ENCODE measurements around the gene PDE4D. TPM values are rescaled to one million over a fixed set of nuclear protein-coding genes. Genes with fewer than 3 reads are reported as not detected.
A peak's percentile ranks its signal among the peaks of the same experiment; 100 is the strongest.

Gene PDE4D
- total RNA-seq, 1 experiment from 2014 or later = 3.6 TPM

GRCh38 chr5:59035681-59036080 is 857.8 kb downstream of the PDE4D start:
- TSS peak; percentile 46 for BruUV-seq (replicated peaks)
- H3K9me3 ChIP-seq (ENCODE audit: low read length) = no peaks in the 10 kb centered on the region
- CTCF ChIA-PET = no interaction called here
- no peak overlapping the region for H2AFZ ChIP-seq (ENCODE audit: low read length)
- peak overlapping the region; percentile 36 for H3K9ac ChIP-seq (ENCODE audit: low read length)
- TF ChIP-seq CTCF (conservative IDR thresholded peaks at IDR 0.05; ENCODE audit: low read depth, low read length) (no peak), EZH2 (IDR thresholded peaks at IDR 0.05; ENCODE audit: low read length, unreplicated experiment) (no peak), EZH2phosphoT487 (IDR thresholded peaks at IDR 0.05; ENCODE audit: borderline replicate concordance, low read length) (no peak)
- DNase-seq (no peak), ATAC-seq (no peak)
- no peaks in the 10 kb centered on the region for H4K20me1 ChIP-seq (ENCODE audit: low read length)
- no peaks in the 10 kb centered on the region for H3K36me3 ChIP-seq (ENCODE audit: low read depth, low read length)
- H3K4me3 ChIP-seq (ENCODE audit: low read length) = 0 out of 2 replicates have a peak overlapping the region, but pooled peaks have one; percentile 34
- intact Hi-C loops (cut with micrococcal nuclease) = loop anchor here (1.0 to 10.0 kb wide), 6 partner anchors 30 to 757 kb away; no protein-coding TSS in a partner anchor
- no peaks in the 10 kb centered on the region for H3F3A ChIP-seq (ENCODE audit: low read length, unreplicated experiment)
- H3K9me2 ChIP-seq (replicated peaks; ENCODE audit: low read length) = no peaks in the 10 kb centered on the region
- H3K27me3 ChIP-seq (ENCODE audit: low read length) = no peaks in the 10 kb centered on the region
- H3K27ac ChIP-seq (ENCODE audit: low read length) = peak overlapping the region; percentile 72
- H3K4me1 ChIP-seq (ENCODE audit: insufficient read depth, low read length) = peaks cover 32% of the 10 kb centered on the region
- peak overlapping the region; percentile 62 for H3K4me2 ChIP-seq (ENCODE audit: low read length)
- H3K79me2 ChIP-seq (ENCODE audit: low read length) = no peaks in the 10 kb centered on the region
- POLR2A ChIA-PET (ENCODE audit: unreplicated experiment) = no interaction called here

- Histone ChIP-seq H3K27me3 (ENCODE audit: low read length) (no peaks in the 10 kb centered on the region), H3K27ac (ENCODE audit: low read length) (no peak overlapping the region), H3K4me3 (ENCODE audit: low read length) (no peak overlapping the region), H3K9me3 (ENCODE audit: low read length) (no peaks in the 10 kb centered on the region), H3K79me2 (ENCODE audit: low read length) (no peaks in the 10 kb centered on the region), H3F3A (ENCODE audit: low read length, unreplicated experiment) (no peaks in the 10 kb centered on the region), H3K9me2 (replicated peaks; ENCODE audit: low read length) (no peaks in the 10 kb centered on the region), H2AFZ (ENCODE audit: low read length) (no peak overlapping the region), H3K4me1 (ENCODE audit: insufficient read depth, low read length) (peaks cover 28% of the 10 kb centered on the region), H3K36me3 (ENCODE audit: low read depth, low read length) (no peaks in the 10 kb centered on the region), H3K9ac (ENCODE audit: low read length) (no peak overlapping the region), H4K20me1 (ENCODE audit: low read length) (no peaks in the 10 kb centered on the region), H3K4me2 (ENCODE audit: low read length) (no peak overlapping the region)
- DNase-seq = peak; percentile 35
- TF ChIP-seq CTCF (conservative IDR thresholded peaks at IDR 0.05; ENCODE audit: low read depth, low read length) = peak; percentile 69
- no peak for TF ChIP-seq EZH2 (IDR thresholded peaks at IDR 0.05; ENCODE audit: low read length, unreplicated experiment)
- no TSS peak for BruUV-seq (replicated peaks)
- CTCF ChIA-PET = interaction anchor here (0.6 to 1.1 kb wide), 2 partner anchors 454 to 626 kb away, joined by 4 read pairs; no protein-coding TSS in a partner anchor
- peak; percentile 39 for ATAC-seq
- intact Hi-C loops (cut with micrococcal nuclease) = loop anchor here (1.0 to 10.0 kb wide), 7 partner anchors 93 to 758 kb away; no protein-coding TSS in a partner anchor
- POLR2A ChIA-PET (ENCODE audit: unreplicated experiment) = interaction anchor here (0.7 kb wide), 1 partner anchor 14 kb away, joined by 3 read pairs; no protein-coding TSS in a partner anchor
These were observed 858.9 kb downstream of the PDE4D start for GRCh38 chr5:59034498-59035186.
